ENCODE measurements around the gene CTNNA3. TPM values are rescaled to one million over a fixed set of nuclear protein-coding genes. Genes with fewer than 3 reads are reported as not detected.

The CTNNA3 gene
- total and polyA plus RNA-seq, 4 donors, result 0.16 to 2.4 (median 1.4) TPM

DNA sequence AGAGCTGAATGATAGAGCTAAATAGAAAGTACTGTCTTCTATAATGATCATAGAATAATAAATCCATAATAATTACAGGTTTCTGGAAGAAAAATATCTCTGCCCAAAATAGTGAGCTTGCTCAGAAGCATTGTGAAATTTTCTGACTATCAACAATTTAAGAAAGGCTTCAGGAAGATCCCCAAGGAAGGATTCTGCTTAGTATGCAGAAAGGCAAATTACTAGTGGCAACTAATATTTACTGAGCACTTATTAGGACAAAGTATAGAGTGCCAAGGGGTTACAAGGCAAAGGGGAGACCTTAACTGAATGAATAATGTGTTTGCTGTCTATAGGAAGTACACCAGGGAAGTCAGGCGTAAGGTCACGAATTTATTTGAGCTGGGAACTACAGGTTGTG is 928.3 kb downstream of the CTNNA3 start (continued):
- TF ChIP-seq, protein P1, sequence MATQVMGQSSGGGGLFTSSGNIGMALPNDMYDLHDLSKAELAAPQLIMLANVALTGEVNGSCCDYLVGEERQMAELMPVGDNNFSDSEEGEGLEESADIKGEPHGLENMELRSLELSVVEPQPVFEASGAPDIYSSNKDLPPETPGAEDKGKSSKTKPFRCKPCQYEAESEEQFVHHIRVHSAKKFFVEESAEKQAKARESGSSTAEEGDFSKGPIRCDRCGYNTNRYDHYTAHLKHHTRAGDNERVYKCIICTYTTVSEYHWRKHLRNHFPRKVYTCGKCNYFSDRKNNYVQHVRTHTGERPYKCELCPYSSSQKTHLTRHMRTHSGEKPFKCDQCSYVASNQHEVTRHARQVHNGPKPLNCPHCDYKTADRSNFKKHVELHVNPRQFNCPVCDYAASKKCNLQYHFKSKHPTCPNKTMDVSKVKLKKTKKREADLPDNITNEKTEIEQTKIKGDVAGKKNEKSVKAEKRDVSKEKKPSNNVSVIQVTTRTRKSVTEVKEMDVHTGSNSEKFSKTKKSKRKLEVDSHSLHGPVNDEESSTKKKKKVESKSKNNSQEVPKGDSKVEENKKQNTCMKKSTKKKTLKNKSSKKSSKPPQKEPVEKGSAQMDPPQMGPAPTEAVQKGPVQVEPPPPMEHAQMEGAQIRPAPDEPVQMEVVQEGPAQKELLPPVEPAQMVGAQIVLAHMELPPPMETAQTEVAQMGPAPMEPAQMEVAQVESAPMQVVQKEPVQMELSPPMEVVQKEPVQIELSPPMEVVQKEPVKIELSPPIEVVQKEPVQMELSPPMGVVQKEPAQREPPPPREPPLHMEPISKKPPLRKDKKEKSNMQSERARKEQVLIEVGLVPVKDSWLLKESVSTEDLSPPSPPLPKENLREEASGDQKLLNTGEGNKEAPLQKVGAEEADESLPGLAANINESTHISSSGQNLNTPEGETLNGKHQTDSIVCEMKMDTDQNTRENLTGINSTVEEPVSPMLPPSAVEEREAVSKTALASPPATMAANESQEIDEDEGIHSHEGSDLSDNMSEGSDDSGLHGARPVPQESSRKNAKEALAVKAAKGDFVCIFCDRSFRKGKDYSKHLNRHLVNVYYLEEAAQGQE (IDR thresholded peaks at IDR 0.05), result no peak
- no peak for TF ChIP-seq NR2F2 (IDR thresholded peaks at IDR 0.05)
- TF ChIP-seq, protein P2, sequence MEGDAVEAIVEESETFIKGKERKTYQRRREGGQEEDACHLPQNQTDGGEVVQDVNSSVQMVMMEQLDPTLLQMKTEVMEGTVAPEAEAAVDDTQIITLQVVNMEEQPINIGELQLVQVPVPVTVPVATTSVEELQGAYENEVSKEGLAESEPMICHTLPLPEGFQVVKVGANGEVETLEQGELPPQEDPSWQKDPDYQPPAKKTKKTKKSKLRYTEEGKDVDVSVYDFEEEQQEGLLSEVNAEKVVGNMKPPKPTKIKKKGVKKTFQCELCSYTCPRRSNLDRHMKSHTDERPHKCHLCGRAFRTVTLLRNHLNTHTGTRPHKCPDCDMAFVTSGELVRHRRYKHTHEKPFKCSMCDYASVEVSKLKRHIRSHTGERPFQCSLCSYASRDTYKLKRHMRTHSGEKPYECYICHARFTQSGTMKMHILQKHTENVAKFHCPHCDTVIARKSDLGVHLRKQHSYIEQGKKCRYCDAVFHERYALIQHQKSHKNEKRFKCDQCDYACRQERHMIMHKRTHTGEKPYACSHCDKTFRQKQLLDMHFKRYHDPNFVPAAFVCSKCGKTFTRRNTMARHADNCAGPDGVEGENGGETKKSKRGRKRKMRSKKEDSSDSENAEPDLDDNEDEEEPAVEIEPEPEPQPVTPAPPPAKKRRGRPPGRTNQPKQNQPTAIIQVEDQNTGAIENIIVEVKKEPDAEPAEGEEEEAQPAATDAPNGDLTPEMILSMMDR (IDR thresholded peaks at IDR 0.05; ENCODE audit: low read depth, low read length, missing input control), result no peak
- no peak for TF ChIP-seq RXRA (IDR thresholded peaks at IDR 0.05)

DNA sequence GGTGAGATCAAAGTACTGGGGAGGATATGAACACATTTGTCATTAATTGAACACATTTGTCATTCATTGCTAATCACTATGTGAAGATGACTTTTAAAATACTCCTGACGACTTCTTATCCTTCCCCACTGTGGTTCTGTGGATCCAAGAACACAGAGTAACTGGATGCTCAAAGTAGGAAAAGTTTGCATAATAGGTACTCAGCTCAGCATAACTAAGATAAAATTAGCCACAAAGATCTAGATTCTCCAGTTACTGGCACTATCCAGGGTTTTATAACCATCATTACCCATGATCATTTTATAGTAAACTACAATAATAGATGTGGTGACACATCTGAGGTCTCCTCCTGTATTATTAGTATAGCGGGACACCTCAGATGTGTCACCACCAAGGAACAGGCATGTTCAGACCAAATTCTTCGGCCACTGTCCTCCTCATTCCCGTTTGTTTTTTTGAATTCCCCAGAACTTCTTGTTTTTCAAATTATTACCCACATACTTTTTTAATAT is 933.7 kb downstream of the CTNNA3 start:
- Histone ChIP-seq H3K9me3 (ENCODE audit: control insufficient read depth in 4 of 4, low read length in 3 of 4) (no peaks in the 10 kb centered on the region), H3K4me3 (ENCODE audit: low read depth in 1 of 3, low read length in 3 of 3) (no peak overlapping the region), H3K4me1 (ENCODE audit: control insufficient read depth in 4 of 4, insufficient read depth in 4 of 4, low read length in 3 of 4) (no peaks in the 10 kb centered on the region), H3K27ac (ENCODE audit: low read depth in 1 of 2, low read length in 2 of 2) (no peak overlapping the region), H3K9ac (ENCODE audit: low read depth in 1 of 2, low read length in 2 of 2) (no peak overlapping the region), H3K36me3 (ENCODE audit: control insufficient read depth in 4 of 4, insufficient read depth in 3 of 4, low read depth in 1 of 4, low read length in 3 of 4) (no peaks in the 10 kb centered on the region), H3K27me3 (ENCODE audit: control insufficient read depth in 4 of 4, insufficient read depth in 4 of 4, low read length in 3 of 4) (no peaks in the 10 kb centered on the region)
- WGBS, result 78% methylated on average over 4 of the region's 4 CpGs
- DNase-seq (ENCODE audit: low spot score), result no peak
- TF ChIP-seq, protein P1 (IDR thresholded peaks at IDR 0.05), result no peak
- TF ChIP-seq FOXA2 (IDR thresholded peaks at IDR 0.05) (no peak), JUND (IDR thresholded peaks at IDR 0.05) (no peak), ATF3 (IDR thresholded peaks at IDR 0.05) (no peak), SP1 (IDR thresholded peaks at IDR 0.05) (no peak), TAF1 (conservative IDR thresholded peaks at IDR 0.05) (no peak), RXRA (IDR thresholded peaks at IDR 0.05) (no peak), MAX (IDR thresholded peaks at IDR 0.05) (no peak), YY1 (IDR thresholded peaks at IDR 0.05) (no peak), NR2F2 (IDR thresholded peaks at IDR 0.05) (no peak), RAD21 (IDR thresholded peaks at IDR 0.05) (no peak), GABPA (IDR thresholded peaks at IDR 0.05 in 1 of 2, conservative IDR thresholded peaks at IDR 0.05 in 1 of 2) (no peak), EGR1 (IDR thresholded peaks at IDR 0.05; ENCODE audit: low read depth in 2 of 2) (no peak)
